HAP-1 (cell line): ENCODE results near the gene FAM168B.

Experiments used
- DNase-seq, 2 experiments: peaks; one replicate each; pipeline ENCODE4 v3.0.0-alpha.2; 2016 to 2020; ENCODE audit warnings: low spot score in 2 of 2
- H3K27me3 ChIP-seq: fragments of 250-450 bp; sonication (Bioruptor Pico); 2 replicates; pipeline ENCODE4 v1.5.1; 2020; ENCODE audit warnings: low read depth, mild to moderate bottlenecking, moderate library complexity
- H3K36me3 ChIP-seq: fragments of 250-450 bp; sonication (Bioruptor Pico); replicated peaks from 2 replicates; pipeline ENCODE4 v1.5.1; 2020; ENCODE audit warnings: mild to moderate bottlenecking
- H3K4me1 ChIP-seq: fragments of 250-450 bp; sonication (Bioruptor Pico); 2 replicates; pipeline ENCODE4 v1.5.1; 2020; ENCODE audit warnings: mild to moderate bottlenecking
- H3K4me3 ChIP-seq: fragments of 250-450 bp; sonication (Bioruptor Pico); 2 replicates; pipeline ENCODE4 v1.5.1; 2020; ENCODE audit warnings: mild to moderate bottlenecking, moderate library complexity
- H3K9me3 ChIP-seq: fragments of 250-450 bp; sonication (Bioruptor Pico); 2 replicates; pipeline ENCODE4 v1.5.1; 2020; ENCODE audit warnings: mild to moderate bottlenecking, moderate library complexity
- in situ Hi-C: fragments of 300-500 bp; cut with MboI; formaldehyde crosslinking; loops from 3 replicates; pipeline ENCODE4 v1.14.3; 2020; ENCODE audit warnings: low sequenced_read_pairs, inconsistent platforms, mixed read lengths

FAM168B gene

DNA sequence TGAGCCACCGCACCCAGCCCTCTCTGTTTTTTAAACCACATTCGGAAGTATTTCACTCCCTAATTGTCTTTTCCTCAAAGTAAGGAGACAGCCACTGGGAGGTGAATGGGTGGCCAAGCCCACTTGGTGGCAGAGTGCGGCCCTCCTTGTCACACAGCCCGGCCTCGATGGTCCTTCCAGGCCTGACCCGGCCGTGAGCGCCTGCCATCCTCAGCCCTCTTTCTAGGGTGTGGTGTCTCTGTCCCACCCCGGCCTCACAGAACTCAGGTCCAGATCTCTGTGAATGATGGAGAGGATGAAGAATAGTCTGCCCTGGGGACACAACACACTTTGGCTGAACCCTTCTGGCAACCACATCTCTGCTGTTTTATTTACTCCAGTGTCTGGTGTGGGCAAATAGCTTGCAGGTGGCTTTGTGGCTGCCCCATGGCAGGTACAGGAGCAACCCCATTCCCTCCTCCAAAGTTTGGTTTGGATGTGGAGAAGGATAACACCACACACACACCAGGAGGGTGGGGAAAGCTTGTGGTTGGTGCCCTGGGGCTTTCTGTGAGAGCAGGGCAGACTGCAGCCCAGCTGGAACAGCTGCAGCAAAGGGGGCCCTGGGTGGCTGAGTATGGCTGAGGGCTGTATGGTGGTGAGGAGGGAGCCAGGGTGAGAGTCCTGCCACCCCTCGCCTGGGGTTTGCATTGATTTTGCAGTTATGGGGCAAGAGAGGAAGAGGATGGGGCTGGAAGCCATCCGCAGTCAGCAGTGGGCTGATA is 88.6 kb downstream of the FAM168B start:
- Histone ChIP-seq H3K27me3 (no peaks in the 10 kb centered on the region), H3K9me3 (no peaks in the 10 kb centered on the region), H3K4me1 (no peaks in the 10 kb centered on the region), H3K36me3 (no peaks in the 10 kb centered on the region), H3K4me3 (no peak overlapping the region)
- no peak for DNase-seq
- in situ Hi-C loops, result no loop called here

DNA sequence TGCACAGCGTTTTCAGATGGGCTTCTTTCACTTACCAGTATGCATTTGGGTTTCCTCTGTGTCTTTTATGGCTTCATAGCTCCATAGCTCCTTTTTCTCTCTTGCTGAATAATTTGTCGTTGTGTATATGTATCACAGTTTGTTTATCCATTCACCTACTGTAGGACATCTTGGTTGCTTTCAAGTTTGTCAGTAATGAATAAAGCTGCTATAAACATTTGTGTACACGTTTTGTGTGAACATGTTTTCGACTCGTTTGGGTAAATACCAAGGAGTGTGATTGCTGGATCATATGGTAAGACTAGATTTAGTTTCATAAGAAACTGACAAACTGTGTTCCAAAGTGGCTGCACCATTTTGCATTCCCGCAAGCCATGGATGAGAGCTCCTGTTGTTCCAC is 94.7 kb downstream of the FAM168B start:
- Histone ChIP-seq H3K4me3 (no peak overlapping the region), H3K27me3 (no peaks in the 10 kb centered on the region), H3K9me3 (no peaks in the 10 kb centered on the region), H3K4me1 (no peaks in the 10 kb centered on the region), H3K36me3 (no peaks in the 10 kb centered on the region)
- in situ Hi-C loops, result no loop called here
- DNase-seq, result no peak
